H1 (cell line): ENCODE data around the gene PRR19.

ENCODE experiments used
- BACH1 ChIP-seq: IDR thresholded peaks from 2 replicates; pipeline ENCODE4 v1.6.1; 2012; ENCODE audit warnings: low read length, improper control_type of control experiment
- CBX5 ChIP-seq: fragments of 300-800, 300-1000 bp; sonication (generic); IDR thresholded peaks from 2 replicates; pipeline ENCODE4 v1.7.1; 2016; ENCODE audit warnings: antibody characterized with exemption, low read length, low read depth
- CHD1 ChIP-seq: IDR thresholded peaks from 2 replicates; pipeline ENCODE4 v1.6.1; 2012; ENCODE audit warnings: low read depth, low read length, improper control_type of control experiment
- EZH2 ChIP-seq: fragments of 200-600 bp; sonication (generic); IDR thresholded peaks from 2 replicates; pipeline ENCODE4 v1.7.1; 2012; ENCODE audit warnings: low read depth, mild to moderate bottlenecking, moderate library complexity, low read length, inconsistent platforms; ENCODE audit not compliant: severe bottlenecking
- KDM5A ChIP-seq: fragments of 200-600 bp; IDR thresholded peaks from 2 replicates; pipeline ENCODE4 v1.7.1; 2012; ENCODE audit warnings: mild to moderate bottlenecking, low read length, inconsistent platforms, mixed read lengths
- MAX ChIP-seq: IDR thresholded peaks from 2 replicates; pipeline ENCODE4 v1.6.1; 2012; ENCODE audit warnings: inconsistent platforms
- POLR2A ChIP-seq, 2 experiments: IDR thresholded peaks; 1 replicate in 1 of 2; 2 replicates in 1 of 2; pipeline ENCODE4 v1.6.1; 2011; ENCODE audit warnings: low read depth in 2 of 2, low read length in 2 of 2, mild to moderate bottlenecking in 2 of 2; ENCODE audit errors: control extremely low read depth in 1 of 2
- POLR2AphosphoS5 ChIP-seq: IDR thresholded peaks from 2 replicates; pipeline ENCODE4 v1.6.1; 2011; ENCODE audit warnings: low read depth, low read length
- SIN3A ChIP-seq, 2 experiments: IDR thresholded peaks in 1 of 2; conservative IDR thresholded peaks in 1 of 2; 2 replicates each; pipeline ENCODE4 v1.6.1; 2011 to 2012; ENCODE audit warnings: low read length in 2 of 2, improper control_type of control experiment in 1 of 2, low read depth in 1 of 2, mild to moderate bottlenecking in 1 of 2
- TBP ChIP-seq: IDR thresholded peaks from 2 replicates; pipeline ENCODE4 v1.6.1; 2011; ENCODE audit warnings: low read depth, low read length, improper control_type of control experiment
- ZNF274 ChIP-seq: IDR thresholded peaks from 2 replicates; pipeline ENCODE4 v1.7.0; 2012; ENCODE audit warnings: low read length, borderline replicate concordance; ENCODE audit errors: extremely low read depth
- TF ChIP-seq, protein P1 (sequence below), 3 experiments: IDR thresholded peaks; 1 replicate in 2 of 3; 2 replicates in 1 of 3; pipeline versions ENCODE4 v1.5.1 to v1.6.1; 2011; ENCODE audit warnings: low read length in 3 of 3, mild to moderate bottlenecking in 3 of 3, inconsistent platforms in 2 of 3, low read depth in 1 of 3, moderate library complexity in 1 of 3; ENCODE audit not compliant: insufficient read depth in 1 of 3; ENCODE audit errors: control extremely low read depth in 1 of 3
- TF ChIP-seq, protein P2 (sequence below): IDR thresholded peaks from 2 replicates; pipeline ENCODE4 v1.6.1; 2012; ENCODE audit warnings: low read length, inconsistent platforms

GRCh38 chr19:42281146-42281826, 20.6 kb upstream of the PRR19 start:
- TF ChIP-seq MAX (no peak), CBX5 (no peak), BACH1 (no peak), CHD1 (no peak), EZH2 (no peak), KDM5A (no peak), POLR2AphosphoS5 (no peak), TBP (no peak), POLR2A (IDR thresholded peaks at IDR 0.05; ENCODE audit: control extremely low read depth in 1 of 2, low read depth in 2 of 2, low read length in 2 of 2) (no peak), ZNF274 (no peak), SIN3A (conservative IDR thresholded peaks at IDR 0.05 in 1 of 2, IDR thresholded peaks at IDR 0.05 in 1 of 2; ENCODE audit: low read depth in 1 of 2, low read length in 2 of 2) (no peak)
- TF ChIP-seq, protein P1, sequence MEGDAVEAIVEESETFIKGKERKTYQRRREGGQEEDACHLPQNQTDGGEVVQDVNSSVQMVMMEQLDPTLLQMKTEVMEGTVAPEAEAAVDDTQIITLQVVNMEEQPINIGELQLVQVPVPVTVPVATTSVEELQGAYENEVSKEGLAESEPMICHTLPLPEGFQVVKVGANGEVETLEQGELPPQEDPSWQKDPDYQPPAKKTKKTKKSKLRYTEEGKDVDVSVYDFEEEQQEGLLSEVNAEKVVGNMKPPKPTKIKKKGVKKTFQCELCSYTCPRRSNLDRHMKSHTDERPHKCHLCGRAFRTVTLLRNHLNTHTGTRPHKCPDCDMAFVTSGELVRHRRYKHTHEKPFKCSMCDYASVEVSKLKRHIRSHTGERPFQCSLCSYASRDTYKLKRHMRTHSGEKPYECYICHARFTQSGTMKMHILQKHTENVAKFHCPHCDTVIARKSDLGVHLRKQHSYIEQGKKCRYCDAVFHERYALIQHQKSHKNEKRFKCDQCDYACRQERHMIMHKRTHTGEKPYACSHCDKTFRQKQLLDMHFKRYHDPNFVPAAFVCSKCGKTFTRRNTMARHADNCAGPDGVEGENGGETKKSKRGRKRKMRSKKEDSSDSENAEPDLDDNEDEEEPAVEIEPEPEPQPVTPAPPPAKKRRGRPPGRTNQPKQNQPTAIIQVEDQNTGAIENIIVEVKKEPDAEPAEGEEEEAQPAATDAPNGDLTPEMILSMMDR (IDR thresholded peaks at IDR 0.05; ENCODE audit: control extremely low read depth in 1 of 3, insufficient read depth in 1 of 3, low read depth in 1 of 3, low read length in 3 of 3) = no peak
- TF ChIP-seq, protein P2, sequence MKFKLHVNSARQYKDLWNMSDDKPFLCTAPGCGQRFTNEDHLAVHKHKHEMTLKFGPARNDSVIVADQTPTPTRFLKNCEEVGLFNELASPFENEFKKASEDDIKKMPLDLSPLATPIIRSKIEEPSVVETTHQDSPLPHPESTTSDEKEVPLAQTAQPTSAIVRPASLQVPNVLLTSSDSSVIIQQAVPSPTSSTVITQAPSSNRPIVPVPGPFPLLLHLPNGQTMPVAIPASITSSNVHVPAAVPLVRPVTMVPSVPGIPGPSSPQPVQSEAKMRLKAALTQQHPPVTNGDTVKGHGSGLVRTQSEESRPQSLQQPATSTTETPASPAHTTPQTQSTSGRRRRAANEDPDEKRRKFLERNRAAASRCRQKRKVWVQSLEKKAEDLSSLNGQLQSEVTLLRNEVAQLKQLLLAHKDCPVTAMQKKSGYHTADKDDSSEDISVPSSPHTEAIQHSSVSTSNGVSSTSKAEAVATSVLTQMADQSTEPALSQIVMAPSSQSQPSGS = no peak
